Anterior cingulate cortex (tissue), 58 donors: ENCODE data around the gene CAMTA1.
"Not testable (repeated sequence)": the region's sequence is repeated elsewhere in the genome, so short reads cannot be mapped to it uniquely, and the experiment has no call there.

Experiments
- DNase-seq, 58 donors: peaks; one replicate each; lab custom pipeline; 2025; lab: John Stamatoyannopoulos, UW

CAMTA1 gene

DNA sequence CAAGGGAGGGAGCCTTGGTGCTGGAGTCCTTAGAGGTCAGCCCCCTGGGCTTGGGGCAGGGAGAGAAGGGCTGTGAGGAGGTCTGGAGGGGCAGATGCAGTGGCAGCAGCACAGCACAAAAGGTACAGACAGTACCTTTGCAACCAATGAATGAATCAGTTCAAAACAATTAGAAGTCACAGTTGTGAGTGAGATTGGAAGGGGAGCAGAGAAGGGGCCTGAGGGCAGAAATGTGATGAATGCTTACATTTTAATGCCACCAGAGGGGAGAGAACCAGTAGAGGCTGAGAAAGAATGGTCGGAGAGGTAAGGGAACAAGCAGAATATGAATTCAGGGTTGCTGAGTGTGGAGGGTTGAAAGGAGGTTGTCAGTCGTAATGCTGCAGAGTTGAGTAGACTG lies 24.2 kb downstream of the CAMTA1 start:
- DNase-seq: no peak

DNA sequence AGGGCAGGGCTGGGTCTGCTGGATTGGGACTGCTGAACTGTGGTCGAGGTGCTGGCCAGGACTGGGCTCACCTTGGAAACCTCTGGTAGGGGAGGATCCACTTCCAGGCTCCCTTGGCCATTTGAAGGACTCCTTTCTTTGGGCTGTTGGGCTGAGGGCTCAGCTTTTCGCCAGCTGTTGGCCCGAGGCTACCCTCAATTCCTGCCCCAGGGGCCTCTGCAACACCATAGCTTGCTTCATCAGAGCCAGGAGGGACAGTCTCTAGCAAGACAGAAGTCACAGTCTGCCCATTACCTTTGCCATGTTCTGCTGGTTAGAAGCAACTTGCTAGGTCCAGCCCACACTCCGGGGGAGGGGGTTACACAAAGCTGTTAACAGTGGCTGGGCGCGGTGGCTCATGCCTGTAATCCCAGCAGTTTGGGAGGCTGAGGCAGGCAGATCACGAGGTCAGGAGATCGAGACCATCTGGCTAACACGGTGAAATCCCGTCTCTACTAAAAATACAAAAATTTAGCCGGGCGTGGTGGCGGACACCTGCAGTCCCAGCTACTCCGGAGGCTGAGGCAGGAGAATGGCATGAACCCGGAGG lies 25.0 kb downstream of the CAMTA1 start:
- not testable (repeated sequence) for DNase-seq

DNA sequence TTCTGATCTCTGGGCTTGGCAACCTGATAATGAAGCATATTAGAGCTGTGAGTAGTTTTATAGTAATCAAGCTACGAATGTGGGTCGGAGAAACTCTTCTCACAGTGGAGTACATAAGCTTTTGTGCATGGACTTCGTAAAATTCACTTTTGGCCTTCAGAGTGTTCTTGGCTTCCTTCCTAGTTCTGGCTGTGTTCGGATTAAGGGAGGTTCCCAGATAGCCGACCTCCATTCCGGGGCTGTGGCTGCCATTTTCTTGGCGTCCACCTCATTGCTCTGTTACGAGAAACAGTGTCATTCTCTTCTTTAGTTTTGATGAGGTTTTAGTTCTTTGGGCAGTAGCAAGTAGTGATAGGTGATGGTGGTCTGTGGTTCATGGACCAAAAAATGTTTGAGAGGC lies 26.3 kb downstream of the CAMTA1 start:
- DNase-seq: peak in 1 of 58 donors; percentile 9

DNA sequence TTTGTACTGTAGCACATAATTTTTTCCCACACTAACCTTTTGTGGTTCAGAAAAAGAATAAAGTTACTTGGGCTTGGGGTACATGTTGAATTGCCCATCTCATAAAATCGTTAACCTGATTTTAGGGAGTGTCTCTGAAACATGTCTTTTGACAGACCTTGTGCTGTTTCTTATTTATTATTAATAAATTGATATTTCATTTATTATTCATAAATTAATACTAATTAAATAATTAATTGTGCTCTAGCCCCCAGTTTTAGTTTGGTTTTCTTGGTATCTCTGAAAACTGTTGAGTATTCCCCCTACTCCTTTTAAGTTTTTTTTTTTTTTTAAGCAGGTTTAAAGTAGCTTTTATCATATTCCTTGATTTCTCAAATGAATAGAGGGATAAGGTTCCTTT lies 27.9 kb downstream of the CAMTA1 start:
- no peak for DNase-seq

DNA sequence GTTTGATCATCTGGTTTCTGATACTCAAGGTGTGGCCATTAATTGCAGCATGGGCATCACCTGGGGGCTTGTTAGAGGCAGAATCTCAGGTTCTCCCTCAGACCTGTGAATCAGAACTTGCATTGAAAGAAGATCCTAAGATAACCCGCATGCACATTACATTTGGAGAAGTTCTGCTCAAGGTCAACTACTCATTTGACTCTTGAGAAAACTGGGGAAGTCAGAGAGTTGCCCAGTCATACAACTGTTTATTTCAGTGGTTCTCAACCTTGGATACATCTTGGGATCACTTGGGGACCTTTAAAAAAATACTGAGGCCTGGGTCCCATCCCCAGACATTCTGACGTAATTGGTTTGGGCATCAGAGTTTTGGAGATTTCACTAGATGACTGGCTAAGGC lies 30.5 kb downstream of the CAMTA1 start:
- no peak for DNase-seq

DNA sequence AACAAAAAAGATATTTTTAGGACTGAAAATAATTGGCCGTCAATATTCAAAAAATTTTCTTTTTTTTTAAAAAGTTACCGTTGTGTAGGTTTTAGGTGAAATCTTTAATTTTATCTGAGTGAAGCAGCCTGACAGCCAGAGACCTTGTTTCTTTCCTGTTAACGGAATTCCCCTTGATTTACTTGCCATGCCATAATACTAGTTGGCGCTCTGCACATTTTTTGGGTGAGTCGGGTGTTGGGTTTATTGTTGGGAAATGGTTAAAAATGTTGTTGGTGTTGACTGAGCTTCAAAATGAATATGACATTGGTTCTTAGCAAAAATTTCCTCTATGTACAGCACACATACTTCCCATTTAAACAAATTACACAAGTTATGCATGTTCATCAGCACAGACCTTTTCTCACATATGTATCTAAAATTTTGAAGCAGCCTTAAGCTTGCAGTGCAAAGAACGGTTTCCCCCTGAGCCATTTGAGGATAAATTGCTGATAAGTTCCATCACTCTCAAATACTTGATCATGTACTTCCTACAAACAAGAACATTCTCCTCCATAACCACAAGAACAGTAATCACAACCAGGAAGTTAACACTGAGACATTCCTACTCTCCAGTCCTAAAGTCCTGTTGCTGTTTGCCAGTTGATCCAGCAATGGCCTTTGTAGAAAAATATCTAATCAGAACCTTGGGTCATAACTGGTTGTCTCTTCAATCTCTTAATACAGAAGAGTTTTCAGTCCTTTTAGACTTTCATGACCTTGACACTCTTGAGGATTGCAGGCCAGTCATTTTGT lies 34.2 kb downstream of the CAMTA1 start:
- DNase-seq: no peak

DNA sequence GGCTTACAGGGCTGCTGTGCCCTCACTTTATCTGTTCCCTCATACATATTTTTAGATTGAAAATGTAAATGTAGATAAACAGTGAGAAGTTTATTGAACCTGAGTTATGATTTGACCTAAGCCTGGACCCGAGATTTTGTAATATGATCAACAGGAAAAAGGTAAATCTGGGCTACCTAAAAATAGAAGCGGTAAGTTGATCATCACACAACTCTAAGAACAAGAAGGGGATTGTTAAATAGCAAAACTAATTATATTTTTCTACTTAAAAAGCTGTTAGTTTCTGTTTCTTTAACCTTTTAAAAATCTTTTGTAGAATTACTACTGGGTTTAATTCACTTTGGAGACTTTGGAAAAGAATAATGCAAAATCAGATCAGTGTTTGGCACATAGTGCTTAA lies 35.6 kb downstream of the CAMTA1 start:
- DNase-seq: no peak

DNA sequence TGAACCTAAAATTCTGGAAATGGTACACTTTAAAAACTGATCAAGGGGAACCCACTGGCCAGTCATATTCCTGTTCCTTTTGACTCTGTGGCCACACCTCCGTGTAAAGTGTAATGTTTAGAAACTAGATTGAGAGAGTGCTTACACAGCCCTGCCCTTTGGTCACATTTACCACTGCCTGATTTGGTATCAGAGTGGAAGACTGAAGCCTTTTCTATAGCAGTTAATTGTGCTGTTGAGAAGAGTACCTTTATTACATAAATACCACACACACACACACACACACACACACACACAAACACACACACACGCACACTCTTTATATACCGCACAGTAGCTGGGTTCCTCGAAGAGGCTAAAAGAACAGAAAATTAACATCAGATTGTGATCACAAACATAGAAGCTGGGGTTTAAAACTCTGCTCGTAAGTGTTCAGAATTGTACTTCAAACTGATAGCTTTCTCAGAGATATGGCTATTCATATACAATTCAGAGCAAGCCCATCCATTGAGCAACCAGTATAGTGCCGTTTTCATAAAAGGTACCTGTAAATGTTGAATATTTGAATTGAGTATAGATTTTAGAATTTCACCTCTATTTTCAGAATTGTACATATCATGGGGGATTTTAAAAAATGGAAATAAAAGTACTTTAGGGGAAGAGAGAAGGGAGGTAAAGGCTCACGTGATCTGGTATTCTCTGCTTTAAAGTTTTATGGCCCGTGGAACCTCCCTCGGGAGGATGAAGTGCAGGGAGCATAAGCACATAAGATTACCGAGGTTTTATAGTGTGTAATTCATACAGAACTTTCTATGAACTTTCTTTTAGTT lies 37.5 kb downstream of the CAMTA1 start:
- DNase-seq: no peak

DNA sequence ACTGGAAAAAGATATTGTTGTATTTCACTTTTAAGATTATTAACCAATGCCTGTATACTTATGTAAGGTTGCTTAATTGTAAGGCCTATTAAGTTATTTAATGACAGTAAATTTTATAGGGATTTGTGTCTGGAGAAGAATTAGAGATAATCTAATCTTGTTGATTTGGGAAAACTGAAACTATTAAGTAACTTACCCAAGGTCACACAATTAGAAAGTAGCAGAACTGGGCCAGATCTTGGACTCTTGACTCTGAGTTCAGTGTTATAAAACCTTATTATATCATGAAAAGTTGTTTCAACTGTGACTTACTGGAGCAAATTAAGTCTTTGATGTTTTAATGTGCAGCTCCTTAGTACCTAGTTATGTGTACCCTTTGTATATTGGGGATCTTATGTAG lies 38.5 kb downstream of the CAMTA1 start:
- DNase-seq: no peak

DNA sequence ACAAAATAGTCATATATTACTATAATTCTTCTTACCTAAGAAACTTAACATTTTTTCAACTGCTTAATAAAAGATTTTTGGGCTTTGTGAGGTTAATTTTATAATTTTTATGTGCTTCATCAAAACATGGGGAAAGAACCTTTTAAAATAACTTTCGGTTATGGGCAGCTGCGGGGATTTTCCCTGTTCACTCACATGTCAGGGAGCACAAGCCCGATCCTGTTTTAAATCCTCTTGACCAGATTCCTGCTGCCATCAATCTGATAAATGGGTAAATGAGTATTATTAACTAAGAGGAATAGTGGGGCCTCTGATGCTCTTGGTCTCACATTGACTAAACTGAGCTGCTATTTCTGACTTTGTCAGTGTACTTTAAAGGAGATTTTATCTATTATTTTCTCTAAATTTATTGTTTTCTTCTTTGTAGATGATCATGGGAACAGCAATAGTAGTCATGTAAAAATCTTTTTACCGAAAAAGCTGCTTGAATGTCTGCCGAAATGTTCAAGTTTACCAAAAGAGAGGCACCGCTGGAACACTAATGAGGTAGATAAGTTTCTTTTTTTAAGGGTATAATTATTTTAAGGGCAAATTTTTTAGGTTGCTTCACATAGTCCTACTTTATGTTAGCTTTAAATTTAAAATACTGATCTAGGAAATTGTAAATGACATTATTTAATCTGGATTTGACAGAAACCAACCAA lies 39.6 kb downstream of the CAMTA1 start:
- DNase-seq: no peak

DNA sequence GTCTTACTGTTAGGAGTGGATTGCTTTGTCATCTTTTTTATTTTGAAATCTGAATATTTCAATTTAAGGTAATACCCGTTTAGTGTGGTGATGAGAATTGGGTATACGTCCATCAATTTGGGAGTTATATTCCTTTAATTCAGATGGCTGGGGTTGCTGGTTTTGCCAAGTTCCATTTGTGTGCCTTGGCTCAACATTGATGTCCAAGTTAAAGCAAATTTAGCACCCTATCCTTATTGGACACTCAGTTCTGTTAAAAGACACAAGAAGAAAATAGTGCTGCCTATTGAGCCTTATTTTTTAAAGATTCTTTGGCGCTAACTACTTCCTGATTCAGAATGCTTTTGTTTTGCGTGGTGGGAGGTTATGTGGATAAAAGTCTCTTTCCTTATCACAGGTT lies 40.6 kb downstream of the CAMTA1 start:
- DNase-seq: no peak

DNA sequence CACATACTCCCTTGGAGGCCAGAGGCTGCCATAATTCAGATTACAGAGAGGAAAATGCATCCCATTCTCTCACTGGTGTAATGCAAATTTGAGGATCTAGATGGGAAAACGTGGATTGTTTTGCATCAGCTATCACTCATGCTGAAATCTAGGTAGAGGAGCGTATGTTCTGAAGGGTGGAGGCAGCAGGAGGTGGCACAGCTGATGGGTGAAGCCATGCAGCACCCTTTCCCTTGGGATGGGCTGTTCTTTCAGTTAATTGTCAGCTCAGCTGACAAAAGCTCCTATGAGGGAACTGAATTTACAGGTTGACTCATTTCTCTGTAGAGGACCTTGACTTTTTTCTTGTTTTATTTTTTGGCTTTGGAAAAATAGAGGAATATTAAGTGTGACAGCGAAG lies 41.8 kb downstream of the CAMTA1 start:
- no peak for DNase-seq

DNA sequence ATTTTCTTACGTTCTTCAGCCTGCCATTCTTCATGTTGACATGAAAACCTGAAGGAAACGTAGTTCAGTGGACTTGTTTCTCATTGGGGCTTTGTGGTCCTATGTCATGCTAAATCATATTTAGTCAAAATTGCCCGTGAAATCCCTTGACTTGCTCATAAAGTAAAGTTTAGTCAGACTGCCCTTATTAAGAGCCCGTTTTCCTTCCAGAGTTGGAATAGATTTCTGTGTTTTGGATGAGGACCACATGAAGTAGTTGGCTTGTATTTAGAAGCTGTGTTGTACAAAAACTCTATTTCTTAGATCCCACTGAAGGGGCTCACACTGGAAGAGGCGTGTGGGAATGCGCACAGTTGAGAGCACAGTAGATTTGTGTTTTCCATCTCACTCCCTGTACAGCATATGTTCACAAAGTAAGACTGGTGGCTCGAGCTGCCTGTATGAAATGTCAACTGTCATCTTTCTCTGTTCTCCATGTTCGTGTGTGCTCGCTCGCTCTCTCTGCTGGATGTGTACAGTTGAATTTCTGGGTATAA lies 42.4 kb downstream of the CAMTA1 start:
- peak in 1 of 58 donors; percentile 7 for DNase-seq

DNA sequence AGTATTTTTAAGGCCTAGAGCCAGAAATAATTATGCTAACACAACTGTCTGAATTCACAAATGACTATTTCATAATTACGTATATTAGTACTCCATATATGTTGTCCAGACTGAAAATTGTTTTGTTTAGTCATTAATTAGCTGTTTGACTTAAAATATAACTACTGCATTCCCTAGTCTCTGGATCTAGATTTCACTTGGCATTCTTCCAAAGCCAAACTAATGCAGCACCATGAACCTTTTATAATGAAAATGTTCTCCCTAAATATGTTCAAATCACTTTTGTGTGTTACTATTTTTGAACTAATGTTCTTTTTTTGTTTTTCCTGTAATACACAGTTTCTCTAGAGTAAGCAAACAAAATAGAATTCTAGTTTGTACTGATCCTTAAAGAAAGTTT lies 46.1 kb downstream of the CAMTA1 start:
- no peak for DNase-seq

DNA sequence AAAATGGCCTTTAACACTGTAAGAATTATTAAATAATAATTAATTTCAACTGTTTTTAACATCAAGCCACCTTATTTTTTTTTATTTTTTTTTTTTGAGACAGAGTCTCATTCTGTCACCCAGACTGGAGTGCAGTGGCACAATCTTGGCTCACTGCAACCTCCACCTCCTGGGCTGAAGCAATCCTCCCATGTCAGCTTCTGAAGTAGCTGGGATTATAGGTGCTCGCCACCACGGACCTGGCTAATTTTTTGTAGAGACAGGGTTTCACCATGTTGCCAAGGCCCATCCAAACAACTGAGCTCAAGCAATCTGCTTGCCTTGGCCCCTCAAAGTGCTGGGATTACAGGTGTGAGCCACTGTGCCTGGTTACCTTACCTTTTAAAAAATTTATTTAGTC lies 46.8 kb downstream of the CAMTA1 start:
- not testable (repeated sequence) for DNase-seq

DNA sequence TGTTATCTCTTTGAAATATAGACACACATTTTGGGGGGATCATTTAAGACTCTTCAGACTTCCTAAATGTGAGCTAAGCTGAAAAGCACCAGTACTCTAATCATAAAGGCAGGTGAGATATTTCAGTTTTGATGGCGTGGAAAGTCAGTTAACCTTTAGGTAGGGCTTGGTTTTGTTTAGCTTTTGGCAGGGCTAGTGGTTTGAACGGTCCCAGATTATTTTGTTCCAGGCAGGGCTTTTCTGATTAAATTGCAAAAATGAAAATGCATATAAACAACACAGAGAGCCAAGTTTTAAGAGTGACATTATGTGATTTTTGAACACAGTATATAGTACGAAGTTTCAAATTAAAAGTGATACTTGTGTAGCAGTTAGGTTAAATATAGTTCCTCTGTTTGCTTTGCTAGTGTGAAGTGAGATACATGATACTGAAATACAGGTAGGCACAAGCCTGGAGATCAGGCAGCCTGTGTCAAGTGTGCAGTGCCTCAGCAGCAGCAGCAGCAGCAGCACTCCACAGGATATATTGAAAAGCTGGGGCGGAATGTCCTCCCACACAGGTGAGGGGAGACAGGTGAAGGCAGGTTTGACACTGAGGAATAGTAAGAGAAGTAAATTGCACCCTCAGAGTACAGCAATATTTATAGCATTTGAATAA lies 47.4 kb downstream of the CAMTA1 start:
- DNase-seq: peak in 1 of 58 donors; percentile 30

DNA sequence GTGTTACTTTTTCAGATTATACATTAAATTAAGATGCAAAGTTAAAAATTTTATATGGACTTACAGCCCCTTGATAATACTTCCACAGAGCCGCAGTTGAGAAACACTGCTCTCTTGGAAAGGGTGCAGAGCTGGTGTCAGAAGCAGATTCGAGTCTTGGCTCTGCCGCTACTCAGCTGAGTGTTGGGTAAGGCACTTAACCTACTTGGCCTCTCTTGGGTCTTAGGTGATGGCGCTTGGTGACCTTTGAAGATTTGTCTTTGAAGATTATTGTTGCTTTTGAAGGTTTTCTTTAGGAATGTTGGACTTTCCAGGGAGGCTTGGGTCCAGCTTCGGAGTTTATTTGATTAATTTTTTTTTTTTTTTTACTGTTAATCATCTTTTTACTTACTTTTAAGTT lies 48.5 kb downstream of the CAMTA1 start:
- no peak for DNase-seq

DNA sequence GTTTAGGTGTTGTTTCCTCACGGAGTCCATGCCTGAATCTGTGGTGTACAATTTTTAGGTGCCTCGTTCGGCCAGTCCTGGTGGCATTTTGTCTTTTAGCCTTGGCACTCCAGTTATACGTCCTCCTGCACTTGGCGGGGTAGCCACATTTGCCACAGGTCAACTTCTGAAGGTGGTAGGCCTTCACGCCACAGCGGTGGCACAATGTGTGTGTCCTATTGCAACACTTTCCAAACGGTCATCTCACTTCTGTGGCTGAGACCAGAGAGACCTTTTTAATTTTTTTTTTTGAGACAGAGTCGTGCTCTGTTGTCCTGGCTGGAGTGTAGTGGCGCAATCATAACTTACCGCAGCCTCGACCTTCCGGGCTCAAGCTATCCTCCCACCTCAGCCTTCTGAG lies 49.1 kb downstream of the CAMTA1 start:
- DNase-seq: no peak

DNA sequence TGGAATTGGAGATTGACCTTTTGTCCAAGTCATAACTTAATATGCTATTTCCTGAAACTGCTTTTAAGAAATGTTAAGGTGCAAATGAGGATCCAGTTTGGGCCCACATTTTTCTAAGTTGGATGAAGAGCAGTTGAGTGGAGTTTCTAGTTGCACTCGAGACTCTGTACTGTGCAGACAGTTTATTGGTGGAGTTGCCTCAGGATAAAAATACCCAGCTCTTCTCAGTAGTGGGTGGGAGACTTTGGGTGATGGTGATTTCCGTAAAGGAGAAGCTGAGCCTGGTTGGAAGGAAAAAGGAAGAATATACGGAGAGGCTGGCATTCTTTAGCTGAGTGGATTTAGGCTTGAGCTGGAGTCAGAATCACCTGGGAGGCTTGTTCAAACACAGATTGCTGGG lies 49.9 kb downstream of the CAMTA1 start:
- no peak for DNase-seq

DNA sequence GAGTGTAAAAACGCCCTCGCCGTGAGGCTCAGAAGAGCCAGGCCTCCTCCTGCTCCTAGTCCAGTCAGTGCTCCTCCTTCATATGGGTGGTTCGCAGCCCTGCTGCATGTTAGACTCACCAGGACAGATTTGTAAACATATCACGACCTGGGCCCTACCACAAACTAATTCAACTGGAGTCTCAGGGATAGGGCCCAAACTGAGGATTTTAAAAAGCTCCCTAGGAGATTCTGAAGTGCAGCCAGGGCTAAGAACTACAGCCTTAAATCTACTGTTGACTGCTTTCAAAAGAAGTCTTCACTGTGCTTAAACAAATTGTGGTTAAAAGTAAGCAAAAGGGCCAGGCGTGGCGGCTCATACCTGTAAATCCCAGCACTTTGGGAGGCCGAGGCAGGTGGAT lies 57.0 kb downstream of the CAMTA1 start:
- peak in 17 of 58 donors; percentile 5 to 68 (median 16) for DNase-seq
